Caco-2 (cell line): Measurements from ENCODE around the gene MGMT. TPM values are rescaled to one million over a fixed set of nuclear protein-coding genes. Genes with fewer than 3 reads are reported as not detected.
A peak's percentile ranks its signal among the peaks of the same experiment; 100 is the strongest.

Experiments used
- BruUV-seq: library from RNA; stranded (reverse); fragments of 400-500 nt; replicated peaks from 2 replicates; lab custom pipeline; 2021; lab: Mats Ljungman, UMichigan
- CTCF ChIA-PET: fragments of 300-600 bp; sonication (Branson Sonifier 250); formaldehyde crosslinking; loops from one replicate; lab custom pipeline; 2022; ENCODE audit warnings: antibody characterized with exemption; lab: Charles Lee
- POLR2A ChIA-PET: fragments of 300-600 bp; sonication (Branson Sonifier 250); formaldehyde crosslinking; loops from one replicate; lab custom pipeline; 2022; ENCODE audit warnings: antibody characterized with exemption; lab: Charles Lee
- DNase-seq, 2 experiments: peaks; one replicate each; pipeline versions ENCODE4 v3.0.0 to v3.0.0-alpha.2; 2020 to 2022
- H3K27me3 ChIP-seq: replicated peaks from 2 replicates; pipeline ENCODE4 v1.6.0; 2011; ENCODE audit warnings: low read length; ENCODE audit not compliant: control insufficient read depth, insufficient read depth
- H3K36me3 ChIP-seq: 2 replicates; pipeline ENCODE4 v1.5.1; 2011; ENCODE audit warnings: low read length; ENCODE audit not compliant: control insufficient read depth, insufficient read depth
- H3K4me1 ChIP-seq: fragments of 250-450 bp; sonication (Bioruptor Pico); 2 replicates; pipeline ENCODE4 v1.5.1; 2020; ENCODE audit warnings: mild to moderate bottlenecking
- H3K4me3 ChIP-seq: 2 replicates; pipeline ENCODE4 v1.5.1; 2011; ENCODE audit warnings: low read depth, mild to moderate bottlenecking, control low read depth, low read length
- H3K9me3 ChIP-seq: fragments of 250-450 bp; sonication (Bioruptor Pico); 2 replicates; pipeline ENCODE4 v1.5.1; 2020; ENCODE audit warnings: mild to moderate bottlenecking, moderate library complexity
- H3K27ac Mint-ChIP-seq: one replicate; pipeline ENCODE4 v1.8.0; 2022; ENCODE audit warnings: mixed read lengths; ENCODE audit not compliant: unreplicated experiment
- H3K27me3 Mint-ChIP-seq: one replicate; pipeline ENCODE4 v1.8.0; 2022; ENCODE audit warnings: mixed read lengths; ENCODE audit not compliant: insufficient read depth, unreplicated experiment
- H3K36me3 Mint-ChIP-seq: one replicate; pipeline ENCODE4 v1.8.0; 2022; ENCODE audit warnings: mild to moderate bottlenecking, mixed read lengths; ENCODE audit not compliant: insufficient read depth, unreplicated experiment
- H3K4me1 Mint-ChIP-seq: one replicate; pipeline ENCODE4 v1.8.0; 2022; ENCODE audit warnings: low read depth, mixed read lengths; ENCODE audit not compliant: unreplicated experiment
- H3K4me3 Mint-ChIP-seq: one replicate; pipeline ENCODE4 v1.8.0; 2022; ENCODE audit warnings: mild to moderate bottlenecking, moderate library complexity, mixed read lengths; ENCODE audit not compliant: unreplicated experiment
- H3K9me3 Mint-ChIP-seq: one replicate; pipeline ENCODE4 v1.8.0; 2022; ENCODE audit warnings: mixed read lengths; ENCODE audit not compliant: unreplicated experiment
- CTCF ChIP-seq, 2 experiments: fragments of 200-600 bp in 1 of 2; IDR thresholded peaks; 1 replicate in 1 of 2; 2 replicates in 1 of 2; pipeline versions ENCODE4 v1.5.1 to v1.8.0; 2011 to 2022; ENCODE audit warnings: antibody characterized with exemption in 1 of 2, control low read depth in 1 of 2, inconsistent platforms in 1 of 2, low read depth in 1 of 2, low read length in 1 of 2, mild to moderate bottlenecking in 1 of 2, moderate library complexity in 1 of 2; ENCODE audit not compliant: insufficient read depth in 1 of 2, severe bottlenecking in 1 of 2, unreplicated experiment in 1 of 2
- intact Hi-C: fragments of 100-400 bp; cut with micrococcal nuclease; formaldehyde crosslinking; loops from one replicate; pipeline ENCODE4 v1.10.0; 2022; ENCODE audit not compliant: unreplicated experiment
- total RNA-seq: library from RNA; stranded (reverse); gene quantifications from 2 replicates; pipeline ENCODE4 v1.2.3, GENCODE V29; 2022

The MGMT gene
- total RNA-seq, 1 experiment from 2014 or later = 57.0 TPM

- TF ChIP-seq CTCF (IDR thresholded peaks at IDR 0.05; ENCODE audit: insufficient read depth in 1 of 2, low read depth in 1 of 2, low read length in 1 of 2, severe bottlenecking in 1 of 2, unreplicated experiment in 1 of 2) = no peak
- POLR2A ChIA-PET = no interaction called here
- Histone ChIP-seq H3K36me3 (no peaks in the 10 kb centered on the region), H3K4me1 (no peaks in the 10 kb centered on the region), H3K9me3 (no peaks in the 10 kb centered on the region), H3K27me3 (no peaks in the 10 kb centered on the region), H3K4me3 (no peak overlapping the region)
- BruUV-seq = no TSS peak
- intact Hi-C loops = no loop called here
- H3K36me3 Mint-ChIP-seq = peaks cover 8% of the 10 kb centered on the region
- no peaks in the 10 kb centered on the region for H3K9me3 Mint-ChIP-seq
- H3K4me3 Mint-ChIP-seq = no peak overlapping the region
- no peak for DNase-seq
- CTCF ChIA-PET = interaction anchor here (0.7 kb wide), 1 partner anchor 21 kb away, joined by 3 read pairs; no protein-coding TSS in a partner anchor
- H3K27ac Mint-ChIP-seq = no peak overlapping the region
- no peaks in the 10 kb centered on the region for H3K27me3 Mint-ChIP-seq
- no peaks in the 10 kb centered on the region for H3K4me1 Mint-ChIP-seq
Observed at GRCh38 chr10:129679207-129679606, 212.2 kb downstream of the MGMT start.

GRCh38 chr10:129680661-129681344 lies 213.8 kb downstream of the MGMT start:
- H3K4me3 Mint-ChIP-seq = no peak overlapping the region
- POLR2A ChIA-PET = no interaction called here
- Histone ChIP-seq H3K27me3 (no peaks in the 10 kb centered on the region), H3K4me3 (no peak overlapping the region), H3K9me3 (no peaks in the 10 kb centered on the region), H3K36me3 (no peaks in the 10 kb centered on the region), H3K4me1 (no peaks in the 10 kb centered on the region)
- no peaks in the 10 kb centered on the region for H3K9me3 Mint-ChIP-seq
- H3K36me3 Mint-ChIP-seq = peaks cover 4% of the 10 kb centered on the region
- H3K4me1 Mint-ChIP-seq = no peaks in the 10 kb centered on the region
- no peak for TF ChIP-seq CTCF (IDR thresholded peaks at IDR 0.05; ENCODE audit: insufficient read depth in 1 of 2, low read depth in 1 of 2, low read length in 1 of 2, severe bottlenecking in 1 of 2, unreplicated experiment in 1 of 2)
- BruUV-seq = no TSS peak
- intact Hi-C loops = no loop called here
- no peaks in the 10 kb centered on the region for H3K27me3 Mint-ChIP-seq
- CTCF ChIA-PET = no interaction called here
- DNase-seq = no peak
- no peak overlapping the region for H3K27ac Mint-ChIP-seq

GRCh38 chr10:129681856-129682255 lies 214.8 kb downstream of the MGMT start:
- BruUV-seq = no TSS peak
- ChIA-PET POLR2A (no interaction called here), CTCF (no interaction called here)
- Histone ChIP-seq H3K36me3 (no peaks in the 10 kb centered on the region), H3K9me3 (no peaks in the 10 kb centered on the region), H3K27me3 (no peaks in the 10 kb centered on the region), H3K4me1 (no peaks in the 10 kb centered on the region), H3K4me3 (no peak overlapping the region)
- intact Hi-C loops = no loop called here
- no peak for DNase-seq
- Mint-ChIP-seq H3K27me3 (no peaks in the 10 kb centered on the region), H3K4me1 (no peaks in the 10 kb centered on the region), H3K9me3 (no peaks in the 10 kb centered on the region), H3K36me3 (peaks cover 4% of the 10 kb centered on the region), H3K27ac (peak overlapping the region; percentile 40), H3K4me3 (no peak overlapping the region)
- TF ChIP-seq CTCF (IDR thresholded peaks at IDR 0.05; ENCODE audit: insufficient read depth in 1 of 2, low read depth in 1 of 2, low read length in 1 of 2, severe bottlenecking in 1 of 2, unreplicated experiment in 1 of 2) = no peak
